Measurements from ENCODE around the gene DCAF4.

DCAF4 gene

DNA sequence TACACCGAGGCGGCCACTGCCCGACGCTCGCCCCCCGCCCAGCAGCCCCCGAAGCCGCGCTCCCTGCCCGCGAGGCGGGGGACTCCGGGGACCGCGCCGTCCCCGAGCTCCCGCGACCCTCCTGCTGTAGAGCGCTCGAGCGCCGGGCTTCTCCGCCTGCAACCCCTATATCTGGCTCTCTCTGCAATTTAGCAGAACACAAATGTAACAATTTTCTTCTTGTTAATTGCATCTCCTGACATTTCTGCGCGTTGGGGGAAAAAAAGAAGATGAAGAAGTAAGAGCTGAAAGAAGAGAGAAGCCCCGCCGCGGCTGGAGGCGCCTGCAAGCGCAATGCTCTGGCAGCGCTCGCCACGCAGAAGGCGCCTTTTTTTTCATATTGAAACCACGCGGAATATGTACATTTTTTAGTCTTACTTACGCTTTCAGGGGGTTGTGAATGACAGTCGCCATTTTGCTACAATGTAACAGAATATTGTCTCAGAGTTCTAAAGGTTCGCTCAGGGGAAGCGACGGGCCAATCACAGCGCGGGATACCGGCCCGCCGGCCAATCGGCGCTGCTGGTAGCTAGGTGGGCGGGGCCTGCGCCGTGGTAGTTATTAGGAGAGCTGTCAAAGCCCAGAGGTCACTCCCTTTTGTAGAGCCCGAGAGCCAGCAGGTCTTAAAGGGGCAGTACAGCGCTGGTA is 32.5 kb upstream of the DCAF4 start, which contains the start of gene DPF3:
Gene DPF3, minus strand, starts transcription at position 466 of the 687 bp plus-strand sequence. Its CDS starts 13 bp downstream, at position 453.
- no peak for TF ChIP-seq SIN3A (IDR thresholded peaks at IDR 0.05; ENCODE audit: borderline replicate concordance, insufficient read depth, low read length)
- TF ChIP-seq, protein P1, sequence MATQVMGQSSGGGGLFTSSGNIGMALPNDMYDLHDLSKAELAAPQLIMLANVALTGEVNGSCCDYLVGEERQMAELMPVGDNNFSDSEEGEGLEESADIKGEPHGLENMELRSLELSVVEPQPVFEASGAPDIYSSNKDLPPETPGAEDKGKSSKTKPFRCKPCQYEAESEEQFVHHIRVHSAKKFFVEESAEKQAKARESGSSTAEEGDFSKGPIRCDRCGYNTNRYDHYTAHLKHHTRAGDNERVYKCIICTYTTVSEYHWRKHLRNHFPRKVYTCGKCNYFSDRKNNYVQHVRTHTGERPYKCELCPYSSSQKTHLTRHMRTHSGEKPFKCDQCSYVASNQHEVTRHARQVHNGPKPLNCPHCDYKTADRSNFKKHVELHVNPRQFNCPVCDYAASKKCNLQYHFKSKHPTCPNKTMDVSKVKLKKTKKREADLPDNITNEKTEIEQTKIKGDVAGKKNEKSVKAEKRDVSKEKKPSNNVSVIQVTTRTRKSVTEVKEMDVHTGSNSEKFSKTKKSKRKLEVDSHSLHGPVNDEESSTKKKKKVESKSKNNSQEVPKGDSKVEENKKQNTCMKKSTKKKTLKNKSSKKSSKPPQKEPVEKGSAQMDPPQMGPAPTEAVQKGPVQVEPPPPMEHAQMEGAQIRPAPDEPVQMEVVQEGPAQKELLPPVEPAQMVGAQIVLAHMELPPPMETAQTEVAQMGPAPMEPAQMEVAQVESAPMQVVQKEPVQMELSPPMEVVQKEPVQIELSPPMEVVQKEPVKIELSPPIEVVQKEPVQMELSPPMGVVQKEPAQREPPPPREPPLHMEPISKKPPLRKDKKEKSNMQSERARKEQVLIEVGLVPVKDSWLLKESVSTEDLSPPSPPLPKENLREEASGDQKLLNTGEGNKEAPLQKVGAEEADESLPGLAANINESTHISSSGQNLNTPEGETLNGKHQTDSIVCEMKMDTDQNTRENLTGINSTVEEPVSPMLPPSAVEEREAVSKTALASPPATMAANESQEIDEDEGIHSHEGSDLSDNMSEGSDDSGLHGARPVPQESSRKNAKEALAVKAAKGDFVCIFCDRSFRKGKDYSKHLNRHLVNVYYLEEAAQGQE (IDR thresholded peaks at IDR 0.05; ENCODE audit: insufficient read depth in 1 of 2, low read depth in 2 of 2, low read length in 2 of 2): no peak
- TF ChIP-seq TAF1 (IDR thresholded peaks at IDR 0.05; ENCODE audit: borderline replicate concordance, insufficient read depth, low read length): no peak
- no peak for TF ChIP-seq FOXP2 (optimal IDR thresholded peaks at IDR 0.05; ENCODE audit: borderline replicate concordance, extremely low read depth, extremely low read length, insufficient read depth)
- TF ChIP-seq POLR2AphosphoS5 (IDR thresholded peaks at IDR 0.05; ENCODE audit: low read depth, low read length): no peak

DNA sequence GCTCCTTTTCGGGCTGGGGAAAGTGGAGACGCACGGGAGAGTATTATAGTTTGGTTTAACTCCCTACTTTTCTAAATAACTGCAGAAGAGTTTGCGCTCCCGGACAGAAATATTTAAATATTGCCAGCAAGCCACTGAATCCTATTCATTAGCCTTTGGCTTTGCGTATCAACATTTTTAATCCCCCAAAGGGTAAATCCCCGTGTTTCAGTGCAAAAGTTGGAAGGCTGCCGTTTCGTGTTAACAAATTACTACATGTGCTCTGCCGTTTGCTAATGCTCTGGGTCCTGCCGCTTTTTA is 32.0 kb upstream of the DCAF4 start:
- TF ChIP-seq TAF1 (IDR thresholded peaks at IDR 0.05; ENCODE audit: borderline replicate concordance, insufficient read depth, low read length) (no peak), SIN3A (IDR thresholded peaks at IDR 0.05; ENCODE audit: borderline replicate concordance, insufficient read depth, low read length) (no peak), FOXP2 (optimal IDR thresholded peaks at IDR 0.05; ENCODE audit: borderline replicate concordance, extremely low read depth, extremely low read length, insufficient read depth) (no peak), POLR2AphosphoS5 (IDR thresholded peaks at IDR 0.05; ENCODE audit: low read depth, low read length) (no peak)
- TF ChIP-seq, protein P1 (IDR thresholded peaks at IDR 0.05; ENCODE audit: insufficient read depth in 1 of 2, low read depth in 2 of 2, low read length in 2 of 2): no peak

DNA sequence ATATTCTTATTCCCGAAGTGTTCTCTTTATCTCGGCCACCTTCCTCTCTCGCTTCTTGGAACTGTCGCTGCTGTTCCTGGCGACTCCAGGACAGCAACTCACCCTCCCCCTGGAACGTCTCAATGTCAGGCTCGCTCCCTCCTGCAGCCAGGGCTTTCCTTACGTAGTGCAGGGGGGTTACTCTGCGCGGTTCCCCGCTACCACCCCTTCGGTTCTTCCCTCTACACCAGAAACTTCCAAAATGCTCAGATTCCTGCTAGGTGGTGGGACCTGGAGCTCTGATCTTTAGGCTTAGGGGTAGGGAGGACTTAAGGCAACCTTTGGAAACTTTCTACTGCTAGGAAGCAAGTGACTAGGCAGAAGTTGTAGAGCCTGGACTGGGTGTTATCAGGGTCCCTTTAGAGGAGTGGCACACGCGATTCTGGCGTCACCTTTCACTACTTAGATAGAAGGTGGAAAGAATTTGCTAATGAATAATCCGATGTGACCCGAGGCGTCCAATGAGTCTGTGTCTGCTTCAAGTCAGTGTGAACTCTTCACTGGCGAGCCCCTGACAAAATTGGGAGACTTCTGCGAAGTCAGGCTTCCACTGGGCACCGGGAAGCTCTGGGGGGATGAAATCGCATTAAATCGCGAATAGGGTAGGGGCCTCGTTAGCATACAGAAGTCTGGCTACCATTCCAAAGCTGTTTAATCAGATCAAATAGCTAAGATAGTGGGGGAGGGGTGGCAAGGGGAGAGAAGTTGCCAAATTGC is 31.5 kb upstream of the DCAF4 start:
- no peak for TF ChIP-seq FOXP2 (optimal IDR thresholded peaks at IDR 0.05; ENCODE audit: borderline replicate concordance, extremely low read depth, extremely low read length, insufficient read depth)
- TF ChIP-seq, protein P1 (IDR thresholded peaks at IDR 0.05; ENCODE audit: insufficient read depth in 1 of 2, low read depth in 2 of 2, low read length in 2 of 2): no peak

DNA sequence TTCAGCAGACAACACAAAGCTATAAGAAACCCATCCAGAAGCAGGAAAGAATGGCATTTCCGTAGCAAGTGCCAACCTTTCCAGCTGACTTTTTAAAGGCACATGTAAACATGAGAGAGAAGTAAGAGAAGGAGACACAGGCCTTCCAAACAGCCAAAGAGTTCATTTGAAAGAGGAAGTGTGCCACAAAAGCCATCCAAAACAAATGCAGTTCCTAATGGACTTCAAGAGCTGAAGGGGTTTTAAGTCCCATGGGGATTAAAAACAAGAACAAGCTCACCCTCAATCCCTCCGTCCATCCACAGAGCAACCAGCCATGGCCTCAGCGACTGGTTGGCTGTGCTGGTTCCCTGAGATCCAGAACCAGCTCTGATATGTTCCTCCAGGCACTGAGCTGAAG is 27.8 kb upstream of the DCAF4 start:
- no peak for TF ChIP-seq TAF1 (IDR thresholded peaks at IDR 0.05; ENCODE audit: borderline replicate concordance, insufficient read depth, low read length)

DNA sequence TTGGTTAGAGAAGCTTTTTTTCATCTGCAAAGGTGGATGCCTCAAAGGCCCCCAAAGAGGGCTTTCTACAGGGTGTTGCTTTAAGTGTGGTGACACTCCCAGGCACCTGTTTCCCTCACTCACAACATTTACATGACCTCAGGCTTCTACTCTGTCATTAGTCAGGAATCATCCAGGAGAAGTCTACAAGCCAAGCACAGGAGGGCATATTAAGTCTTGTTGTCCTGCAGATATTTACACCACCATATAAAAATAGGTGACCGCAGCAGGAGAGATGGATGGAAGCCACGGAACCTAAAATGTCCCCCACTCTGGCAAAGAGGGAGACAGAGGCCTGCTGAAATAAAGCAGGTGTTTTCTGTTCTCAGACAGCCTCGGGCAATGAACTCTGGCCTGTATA is 24.9 kb upstream of the DCAF4 start:
- no peak for TF ChIP-seq TAF1 (IDR thresholded peaks at IDR 0.05; ENCODE audit: borderline replicate concordance, insufficient read depth, low read length)
- TF ChIP-seq, protein P1 (IDR thresholded peaks at IDR 0.05; ENCODE audit: insufficient read depth in 1 of 2, low read depth in 2 of 2, low read length in 2 of 2): no peak
- TF ChIP-seq FOXP2 (optimal IDR thresholded peaks at IDR 0.05; ENCODE audit: borderline replicate concordance, extremely low read depth, extremely low read length, insufficient read depth): no peak
- TF ChIP-seq SIN3A (IDR thresholded peaks at IDR 0.05; ENCODE audit: borderline replicate concordance, insufficient read depth, low read length): no peak
- no peak for TF ChIP-seq POLR2AphosphoS5 (IDR thresholded peaks at IDR 0.05; ENCODE audit: low read depth, low read length)
